NCI-H2107 treated with DMSO at 0.1 percent for 48 hours (cell line): Measurements from ENCODE around the gene CACNA1D.

Source experiments
- DNase-seq: peaks from one replicate; lab custom pipeline; 2025; ENCODE audit not compliant: unreplicated experiment; lab: John Stamatoyannopoulos, UW

Gene CACNA1D

GRCh38 chr3:53495146-53495519 is 722 bp downstream of the CACNA1D start:
- no peak for DNase-seq

- DNase-seq: peak; percentile 17
Measured at GRCh38 chr3:53495520-53496391, 1.3 kb downstream of the CACNA1D start.

GRCh38 chr3:53496392-53496670 is 1.9 kb downstream of the CACNA1D start:
- DNase-seq: no peak

GRCh38 chr3:53496984-53497383 is 2.6 kb downstream of the CACNA1D start:
- no peak for DNase-seq

GRCh38 chr3:53498806-53499641 is 4.6 kb downstream of the CACNA1D start:
- DNase-seq: no peak

- DNase-seq: no peak
Measured at GRCh38 chr3:53500165-53500777, 5.9 kb downstream of the CACNA1D start.

GRCh38 chr3:53501178-53501577 is 6.8 kb downstream of the CACNA1D start:
- no peak for DNase-seq

- DNase-seq: no peak
Measured at GRCh38 chr3:53502737-53503136, 8.3 kb downstream of the CACNA1D start.

- no peak for DNase-seq
Measured at GRCh38 chr3:53503195-53503594, 8.8 kb downstream of the CACNA1D start.

GRCh38 chr3:53506110-53506762 is 11.8 kb downstream of the CACNA1D start:
- no peak for DNase-seq

GRCh38 chr3:53506763-53507145 is 12.3 kb downstream of the CACNA1D start:
- DNase-seq: no peak

GRCh38 chr3:53509494-53509893 is 15.1 kb downstream of the CACNA1D start:
- no peak for DNase-seq

- DNase-seq: no peak
Measured at GRCh38 chr3:53510508-53510907, 16.1 kb downstream of the CACNA1D start.

GRCh38 chr3:53511246-53511645 is 16.8 kb downstream of the CACNA1D start:
- DNase-seq: no peak

- DNase-seq: no peak
Measured at GRCh38 chr3:53513556-53514190, 19.3 kb downstream of the CACNA1D start.

- DNase-seq: no peak
Measured at GRCh38 chr3:53516339-53516738, 21.9 kb downstream of the CACNA1D start.

GRCh38 chr3:53518495-53518981 is 24.1 kb downstream of the CACNA1D start:
- DNase-seq: no peak

- no peak for DNase-seq
Measured at GRCh38 chr3:53519065-53519709, 24.8 kb downstream of the CACNA1D start.

- DNase-seq: no peak
Measured at GRCh38 chr3:53523346-53523745, 28.9 kb downstream of the CACNA1D start.

GRCh38 chr3:53524566-53524965 is 30.2 kb downstream of the CACNA1D start:
- no peak for DNase-seq
